Measurements from ENCODE around the gene IRS2.

IRS2 gene

DNA sequence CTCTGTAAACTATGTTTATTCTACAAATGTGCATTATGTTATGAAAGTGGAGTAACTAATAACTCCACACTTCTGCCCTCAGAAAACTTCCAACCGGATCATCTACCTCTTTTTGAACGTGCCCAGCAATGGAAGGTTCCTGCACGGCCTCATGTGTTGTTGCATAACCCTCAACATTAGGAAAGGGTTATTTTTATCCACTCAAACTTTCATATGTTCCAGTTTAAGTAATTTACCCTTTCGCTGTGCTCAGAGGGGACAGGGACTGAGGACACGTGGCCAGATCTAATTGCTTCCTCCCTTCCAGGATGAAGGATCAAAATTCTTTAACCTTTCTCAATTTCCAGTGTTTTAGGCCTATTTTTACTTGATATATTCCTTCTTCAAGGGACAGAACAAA lies 29.6 kb downstream of the IRS2 start:
- DNase-seq (ENCODE audit: low read depth), result no peak

DNA sequence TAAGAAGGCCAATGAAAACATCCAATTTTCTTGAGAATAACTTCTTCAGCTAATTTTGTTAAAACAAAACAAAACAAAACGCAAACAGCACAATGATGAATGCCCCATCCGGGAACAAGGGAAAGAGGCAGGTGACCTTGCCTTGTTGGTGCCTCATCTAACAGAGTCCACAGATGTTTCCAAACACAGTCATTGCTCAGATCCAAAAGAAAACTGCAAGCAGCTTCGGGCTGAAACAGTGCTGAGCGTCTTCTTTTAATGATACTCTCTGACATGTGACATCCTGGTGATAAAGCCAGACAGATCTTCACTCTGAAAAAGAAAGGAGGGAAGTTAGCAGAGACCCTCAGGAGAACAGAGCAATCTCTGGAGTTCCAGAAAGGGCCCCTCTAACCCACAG lies 30.4 kb downstream of the IRS2 start:
- no peak for DNase-seq (ENCODE audit: low read depth)

DNA sequence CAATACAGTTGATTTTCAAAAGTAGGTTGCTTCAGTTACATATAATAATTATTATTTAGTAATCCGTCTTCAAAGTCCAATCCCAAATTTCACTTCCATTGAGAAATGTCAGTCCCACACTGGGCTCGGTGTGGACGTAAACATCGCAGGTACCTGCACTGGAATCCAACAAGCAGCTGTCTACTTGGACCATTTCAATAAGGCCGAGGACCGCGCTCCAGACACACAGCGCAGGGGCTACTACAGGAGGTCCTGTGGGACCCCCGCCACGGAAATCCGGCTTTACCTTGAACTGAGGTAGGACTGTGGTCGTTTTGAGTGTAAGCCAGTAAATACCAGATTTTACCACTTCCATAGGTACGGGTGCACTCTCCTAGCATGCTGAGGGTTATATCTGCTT lies 30.8 kb downstream of the IRS2 start:
- DNase-seq (ENCODE audit: low read depth), result no peak

GRCh38 chr13:109751477-109751876 lies 34.9 kb downstream of the IRS2 start:
- no peak for DNase-seq (ENCODE audit: low read depth)

DNA sequence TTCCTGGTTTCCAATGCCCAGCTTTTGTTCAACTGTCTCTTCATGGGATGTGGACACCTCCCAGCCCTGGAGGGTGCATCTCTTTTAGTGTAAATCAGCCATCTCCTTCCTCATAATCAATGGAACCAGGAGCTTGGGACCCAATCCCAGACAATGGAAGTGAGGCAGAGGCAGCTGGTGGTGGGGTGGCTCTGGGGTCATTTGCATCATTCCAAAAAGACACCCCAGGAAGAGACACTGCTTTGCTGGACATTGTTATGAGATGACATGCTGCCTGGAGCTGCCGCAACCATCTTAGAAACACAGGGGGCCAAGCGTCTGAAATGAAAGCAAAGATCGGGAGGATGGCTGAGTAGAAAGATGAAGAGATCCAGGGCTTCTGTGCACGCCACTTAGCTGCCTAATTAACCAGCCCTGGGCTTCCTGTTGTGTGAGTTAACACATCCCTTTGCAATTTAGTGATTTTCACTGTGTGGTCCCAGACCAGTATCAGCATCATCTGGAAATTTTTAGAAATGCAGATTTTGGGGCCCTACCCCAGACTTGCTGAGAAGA lies 36.1 kb downstream of the IRS2 start:
- DNase-seq (ENCODE audit: low read depth), result no peak

DNA sequence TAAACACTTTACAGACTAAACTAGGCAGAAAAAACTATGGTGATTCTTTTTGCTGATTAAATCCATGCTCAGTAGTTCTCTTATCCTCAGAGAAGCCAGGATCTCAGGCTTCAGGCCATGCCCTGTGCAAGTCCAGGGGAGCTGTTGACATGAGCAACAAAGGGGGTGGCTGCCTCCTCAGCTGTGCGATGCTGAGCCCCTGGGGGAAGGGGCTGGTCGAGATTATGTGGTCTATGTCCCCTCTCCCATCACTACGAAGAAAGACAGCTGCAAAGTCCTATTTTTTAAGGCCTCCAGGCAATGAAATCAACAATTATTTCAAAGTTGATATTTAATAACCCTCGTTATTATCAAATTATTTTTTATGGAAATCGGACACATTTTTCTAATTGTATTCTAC lies 37.0 kb downstream of the IRS2 start:
- DNase-seq (ENCODE audit: low read depth), result no peak

- DNase-seq (ENCODE audit: low read depth), result no peak
Measured at GRCh38 chr13:109748677-109749076, 37.7 kb downstream of the IRS2 start.

DNA sequence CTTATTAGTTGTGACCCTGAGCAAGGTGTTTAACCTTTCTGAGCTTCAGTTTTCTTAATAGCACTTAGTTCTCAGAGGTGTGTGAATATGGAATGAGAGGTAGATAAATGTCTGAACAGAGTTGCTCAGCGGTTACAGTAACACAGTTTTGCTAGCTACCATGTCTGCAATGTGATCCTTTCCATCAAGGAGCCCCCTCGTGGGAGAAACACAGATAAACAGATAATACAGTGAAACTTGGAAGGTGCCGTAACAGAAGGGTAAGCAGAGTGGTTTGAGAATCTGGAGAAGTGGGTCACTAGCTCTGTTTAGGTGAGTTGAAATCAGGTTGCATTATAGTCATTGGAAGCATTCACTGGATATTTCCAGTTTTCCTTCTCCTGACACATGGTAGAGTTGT lies 38.9 kb downstream of the IRS2 start:
- no peak for DNase-seq (ENCODE audit: low read depth)

- DNase-seq (ENCODE audit: low read depth), result no peak
Measured at GRCh38 chr13:109746364-109746763, 40.0 kb downstream of the IRS2 start.

DNA sequence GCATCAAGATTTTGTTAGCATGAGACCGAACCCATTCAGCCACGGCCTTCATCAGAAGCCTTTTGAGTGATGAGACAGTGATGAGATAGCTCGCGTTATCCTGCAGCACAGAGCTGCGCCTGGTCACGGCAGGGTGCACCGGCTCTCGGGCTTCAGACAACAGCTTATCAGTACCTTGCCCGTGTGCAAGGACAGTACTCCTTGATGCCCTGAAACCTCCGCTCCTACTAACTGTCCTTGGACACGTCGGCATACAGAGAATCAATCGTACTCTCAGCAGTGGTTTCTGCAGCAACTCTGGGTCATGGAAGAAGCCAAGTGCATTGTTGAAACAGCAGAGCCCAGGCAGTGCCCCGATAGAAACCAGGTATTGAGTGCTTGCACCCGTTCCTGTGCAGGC lies 40.7 kb downstream of the IRS2 start:
- no peak for DNase-seq (ENCODE audit: low read depth)

DNA sequence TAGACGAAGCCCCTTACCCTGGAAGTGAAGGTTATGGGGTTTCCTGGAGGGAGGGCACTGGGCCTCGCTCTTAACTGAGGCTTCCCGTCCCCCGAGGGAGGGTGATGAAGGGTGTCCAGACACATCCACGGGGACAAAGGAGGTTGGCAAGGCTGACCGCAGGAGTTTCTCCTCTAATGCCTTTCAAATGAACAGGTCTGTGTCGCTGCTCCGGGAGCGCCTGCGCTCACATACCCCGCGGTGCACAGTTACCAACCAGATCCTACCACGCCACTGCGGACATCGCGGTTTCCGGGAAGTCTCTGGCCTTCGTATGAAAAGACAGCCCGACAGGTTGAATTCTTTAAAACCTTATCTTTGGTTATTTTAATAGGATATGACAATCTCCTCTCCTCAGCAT lies 41.3 kb downstream of the IRS2 start:
- DNase-seq (ENCODE audit: low read depth), result no peak

DNA sequence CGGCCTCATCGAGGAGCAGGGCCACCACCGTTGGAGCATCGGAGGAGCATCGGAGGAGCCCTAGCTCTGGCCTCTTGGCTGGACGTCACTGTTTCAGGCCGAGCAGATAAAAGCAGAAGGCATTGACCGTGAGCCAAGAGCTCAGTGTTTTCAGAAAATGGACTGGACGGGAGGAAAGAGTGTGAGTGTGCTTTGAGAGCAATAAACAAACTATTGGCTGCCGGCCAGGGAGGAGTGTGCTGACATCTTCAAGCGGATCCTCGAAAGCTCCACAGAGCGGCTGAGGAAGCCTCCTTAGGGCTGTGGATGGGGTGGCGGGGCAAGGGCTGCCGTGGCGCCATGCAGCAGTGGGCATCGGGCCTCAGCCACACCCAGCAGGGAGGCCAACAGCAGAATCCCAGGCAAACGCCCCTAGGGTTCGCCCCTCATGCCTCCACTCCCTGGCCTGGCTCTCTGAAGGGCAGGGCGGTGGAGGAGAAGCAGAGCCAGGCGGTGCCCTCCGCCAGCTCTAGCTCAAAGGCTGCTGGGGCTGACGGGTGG lies 41.8 kb downstream of the IRS2 start:
- DNase-seq (ENCODE audit: low read depth), result no peak

DNA sequence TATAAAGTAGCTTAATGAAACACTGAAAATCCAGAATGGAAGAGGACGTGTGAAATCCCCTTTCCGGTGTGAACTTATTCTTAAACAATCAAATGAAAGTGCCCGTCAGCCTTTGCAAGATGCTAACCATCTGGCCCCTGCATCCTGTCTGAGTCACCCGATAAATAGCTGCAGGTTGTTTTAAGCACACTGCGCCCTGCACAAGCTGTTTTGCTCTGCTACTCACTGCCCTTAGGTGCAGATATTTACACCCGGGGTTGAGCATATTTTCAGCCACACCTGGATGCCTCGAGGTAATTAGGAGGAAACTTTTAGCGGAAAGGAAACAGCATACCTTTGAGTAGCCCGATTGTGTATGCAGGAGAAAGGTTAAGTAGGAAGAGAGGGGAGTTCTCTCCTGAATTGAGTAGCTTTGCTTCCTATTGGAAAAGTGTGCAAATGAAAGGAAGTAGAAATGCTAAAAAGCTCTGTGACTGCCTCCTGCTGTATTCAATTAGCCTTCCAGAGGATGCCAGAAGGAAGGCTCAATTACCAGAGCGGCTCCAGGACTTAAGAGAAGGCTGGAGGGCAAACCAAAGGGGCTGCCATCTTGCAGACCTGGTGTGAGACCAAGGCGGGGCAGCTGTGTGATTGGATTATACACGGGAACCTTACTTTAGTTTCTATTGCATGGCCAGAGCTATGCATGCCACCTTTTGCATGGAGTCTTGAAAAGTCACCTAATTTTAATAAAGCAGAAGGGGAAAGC lies 42.5 kb downstream of the IRS2 start:
- no peak for DNase-seq (ENCODE audit: low read depth)

- DNase-seq (ENCODE audit: low read depth), result no peak
Measured at GRCh38 chr13:109741966-109742365, 44.4 kb downstream of the IRS2 start.

DNA sequence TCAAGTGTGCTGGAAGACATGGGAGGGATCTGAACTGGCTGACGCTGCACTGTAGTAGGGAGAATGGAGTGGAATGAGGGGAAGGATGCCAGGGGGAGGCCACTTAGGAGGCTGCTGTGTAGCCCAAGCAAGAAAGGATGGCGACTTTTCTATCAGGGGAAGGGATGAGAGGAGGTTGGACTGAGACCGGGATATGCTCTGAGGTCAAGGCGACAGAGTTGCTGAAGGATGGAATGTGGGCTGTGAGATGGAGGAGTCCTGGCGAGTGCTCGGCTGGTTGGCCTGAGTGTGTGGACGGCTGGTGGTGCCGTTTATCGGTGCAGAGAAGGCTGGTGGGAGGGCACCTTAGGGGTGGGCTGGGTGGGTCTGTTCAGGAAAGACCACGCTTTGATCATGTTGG lies 45.7 kb downstream of the IRS2 start:
- DNase-seq (ENCODE audit: low read depth), result no peak

DNA sequence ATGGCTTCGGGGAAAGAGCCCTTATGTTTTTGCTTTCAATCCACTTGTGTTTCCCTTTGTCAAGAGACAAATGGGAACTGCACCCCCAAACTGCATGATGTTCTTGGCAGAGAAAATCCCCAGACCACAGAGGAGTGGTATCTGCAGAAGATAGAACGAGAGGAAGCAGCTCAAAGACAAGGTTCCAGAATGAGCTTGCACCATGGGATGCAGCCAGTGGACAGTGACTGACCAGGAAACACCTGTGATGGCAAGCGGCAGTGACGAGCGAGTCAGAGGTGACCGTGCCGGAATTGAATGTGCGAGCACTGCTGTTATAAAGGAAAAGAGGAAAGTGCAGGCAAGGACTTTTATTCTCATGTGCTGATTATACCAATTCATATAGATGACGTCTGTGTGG lies 46.3 kb downstream of the IRS2 start:
- DNase-seq (ENCODE audit: low read depth), result no peak

- no peak for DNase-seq (ENCODE audit: low read depth)
Measured at GRCh38 chr13:109738298-109738746, 48.1 kb downstream of the IRS2 start.

- DNase-seq (ENCODE audit: low read depth), result no peak
Measured at GRCh38 chr13:109737606-109738005, 48.8 kb downstream of the IRS2 start.

DNA sequence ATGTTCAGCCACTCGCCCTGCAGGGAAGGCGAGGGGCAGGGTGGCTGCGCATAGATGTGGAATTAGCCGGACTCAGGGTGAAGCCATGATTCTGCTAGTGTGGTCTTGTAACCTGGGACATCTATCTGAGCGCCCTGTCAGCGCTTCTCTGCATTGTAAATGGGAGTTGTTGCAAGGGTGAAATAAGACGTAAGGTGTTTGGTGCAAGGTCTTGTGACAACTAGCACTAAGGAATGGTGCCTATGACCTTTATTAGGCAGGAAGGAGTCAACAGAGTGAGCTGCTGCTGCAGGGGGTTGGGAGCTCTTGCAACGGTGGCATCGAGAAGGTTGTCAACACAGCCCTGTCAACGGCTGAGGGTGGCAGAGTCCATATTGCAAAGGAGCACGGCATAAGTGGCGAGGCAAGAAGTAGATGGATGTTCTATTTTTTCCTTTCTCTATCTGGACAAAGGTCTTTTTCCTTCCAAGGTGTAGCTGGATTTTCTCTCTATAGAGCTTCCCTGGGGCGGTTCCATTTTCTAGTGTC lies 49.3 kb downstream of the IRS2 start:
- DNase-seq (ENCODE audit: low read depth), result no peak

GRCh38 chr13:109735436-109735966 lies 50.9 kb downstream of the IRS2 start:
- no peak for DNase-seq (ENCODE audit: low read depth)

DNA sequence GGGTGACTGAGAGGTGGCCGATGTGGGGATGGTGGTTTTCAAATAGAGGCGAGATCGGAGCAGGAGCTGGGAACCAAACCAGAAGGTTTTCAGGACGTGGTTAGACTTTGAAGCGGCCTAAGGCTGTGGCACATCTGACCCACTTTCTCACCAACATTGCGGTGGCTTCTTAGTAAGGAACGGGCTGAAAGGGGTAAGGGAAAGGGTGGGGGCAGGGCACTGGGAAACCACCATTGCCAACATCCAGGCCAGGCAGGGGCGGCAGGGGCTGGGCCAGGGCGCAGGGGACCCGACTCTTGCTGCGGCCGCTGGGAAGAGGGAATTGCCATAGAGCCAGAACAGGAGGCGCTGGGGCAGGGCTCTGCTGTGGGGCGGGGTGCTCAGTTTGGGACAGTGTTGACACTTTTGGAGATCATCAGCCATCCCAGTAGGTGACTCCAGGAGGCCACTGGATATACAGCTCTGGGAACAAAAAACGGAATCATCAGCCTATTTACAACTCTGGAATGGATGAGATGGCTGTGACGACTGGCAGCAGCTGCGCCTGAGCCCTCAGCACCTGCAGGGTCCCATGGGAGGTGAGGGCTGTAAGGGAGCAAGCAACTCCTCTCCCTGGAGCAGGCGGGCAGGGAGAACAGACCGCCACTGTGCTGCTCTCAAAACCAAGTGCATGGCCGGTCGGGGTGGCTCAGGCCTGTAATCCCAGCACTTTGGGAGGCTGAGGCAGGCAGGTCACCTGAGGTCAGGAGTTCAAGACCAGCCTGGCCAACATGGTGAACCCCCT lies 52.2 kb downstream of the IRS2 start:
- no peak for DNase-seq (ENCODE audit: low read depth)

GRCh38 chr13:109733550-109733949 lies 52.8 kb downstream of the IRS2 start:
- DNase-seq (ENCODE audit: low read depth), result no peak
